ENCODE results near the gene FLYWCH1. TPM values are rescaled to one million over a fixed set of nuclear protein-coding genes. Genes with fewer than 3 reads are reported as not detected.

Gene FLYWCH1
- total and polyA plus RNA-seq, 2 donors: 11.4 to 38.0 TPM

- peak overlapping the region; percentile 96 for H3K27ac ChIP-seq (ENCODE audit: low read depth)
- H3K4me3 ChIP-seq (ENCODE audit: low read depth, low read length): peak overlapping the region; percentile 80
- under 1% methylated on average over 31 of the region's 31 CpGs for WGBS
- H3K4me1 ChIP-seq (ENCODE audit: insufficient read depth): no peaks in the 10 kb centered on the region
- no peaks in the 10 kb centered on the region for H3K36me3 ChIP-seq (ENCODE audit: insufficient read depth)
- no peak for DNase-seq (ENCODE audit: extremely low spot score)
Observed at GRCh38 chr16:2883458-2883908, 28.2 kb upstream of the FLYWCH1 start.

GRCh38 chr16:2884041-2884451 is 27.7 kb upstream of the FLYWCH1 start:
- Histone ChIP-seq H3K36me3 (ENCODE audit: insufficient read depth) (no peaks in the 10 kb centered on the region), H3K4me1 (ENCODE audit: insufficient read depth) (no peaks in the 10 kb centered on the region), H3K4me3 (ENCODE audit: low read depth, low read length) (peak overlapping the region; percentile 80), H3K27ac (ENCODE audit: low read depth) (no peak overlapping the region)
- WGBS: 59% methylated on average over 18 of the region's 18 CpGs
- DNase-seq (ENCODE audit: extremely low spot score): no peak

- DNase-seq (ENCODE audit: extremely low spot score): no peak
- Histone ChIP-seq H3K27ac (ENCODE audit: low read depth) (no peak overlapping the region), H3K36me3 (ENCODE audit: insufficient read depth) (peaks cover 2% of the 10 kb centered on the region), H3K4me1 (ENCODE audit: insufficient read depth) (no peaks in the 10 kb centered on the region), H3K4me3 (ENCODE audit: low read depth, low read length) (no peak overlapping the region)
- 87% methylated on average over 31 of the region's 31 CpGs for WGBS
Observed at GRCh38 chr16:2894231-2894630, 17.5 kb upstream of the FLYWCH1 start.

GRCh38 chr16:2895813-2896212 is 15.9 kb upstream of the FLYWCH1 start:
- Histone ChIP-seq H3K36me3 (ENCODE audit: insufficient read depth) (peaks cover 2% of the 10 kb centered on the region), H3K27ac (ENCODE audit: low read depth) (no peak overlapping the region), H3K4me1 (ENCODE audit: insufficient read depth) (no peaks in the 10 kb centered on the region), H3K4me3 (ENCODE audit: low read depth, low read length) (no peak overlapping the region)
- WGBS: 57% methylated on average over 4 of the region's 4 CpGs
- no peak for DNase-seq (ENCODE audit: extremely low spot score)

GRCh38 chr16:2896480-2897010 is 15.2 kb upstream of the FLYWCH1 start:
- whole genome bisulfite sequencing: 95% methylated on average over 19 of the region's 19 CpGs

GRCh38 chr16:2897110-2897509 is 14.6 kb upstream of the FLYWCH1 start:
- Histone ChIP-seq H3K4me1 (ENCODE audit: insufficient read depth) (no peaks in the 10 kb centered on the region), H3K27ac (ENCODE audit: low read depth) (no peak overlapping the region), H3K4me3 (ENCODE audit: low read depth, low read length) (no peak overlapping the region), H3K36me3 (ENCODE audit: insufficient read depth) (peaks cover 2% of the 10 kb centered on the region)
- 71% methylated on average over 7 of the region's 7 CpGs for WGBS
- no peak for DNase-seq (ENCODE audit: extremely low spot score)

More at GRCh38 chr16:2896480-2897010, 15.2 kb upstream of the FLYWCH1 start:
- no peaks in the 10 kb centered on the region for H3K4me1 ChIP-seq (ENCODE audit: insufficient read depth)
- no peak for DNase-seq (ENCODE audit: extremely low spot score)
- H3K27ac ChIP-seq (ENCODE audit: low read depth): no peak overlapping the region
- no peak overlapping the region for H3K4me3 ChIP-seq (ENCODE audit: low read depth, low read length)
- H3K36me3 ChIP-seq (ENCODE audit: insufficient read depth): peaks cover 2% of the 10 kb centered on the region

- Histone ChIP-seq H3K4me3 (ENCODE audit: low read depth, low read length) (no peak overlapping the region), H3K4me1 (ENCODE audit: insufficient read depth) (no peaks in the 10 kb centered on the region), H3K27ac (ENCODE audit: low read depth) (no peak overlapping the region), H3K36me3 (ENCODE audit: insufficient read depth) (peaks cover 2% of the 10 kb centered on the region)
- DNase-seq (ENCODE audit: extremely low spot score): no peak
- WGBS: 87% methylated on average over 10 of the region's 10 CpGs
Observed at GRCh38 chr16:2898831-2899563, 12.7 kb upstream of the FLYWCH1 start.

GRCh38 chr16:2899564-2900072 is 12.1 kb upstream of the FLYWCH1 start:
- no peaks in the 10 kb centered on the region for H3K4me1 ChIP-seq (ENCODE audit: insufficient read depth)
- peaks cover 2% of the 10 kb centered on the region for H3K36me3 ChIP-seq (ENCODE audit: insufficient read depth)
- WGBS: 91% methylated on average over 13 of the region's 13 CpGs

GRCh38 chr16:2900526-2901075 is 11.1 kb upstream of the FLYWCH1 start:
- Histone ChIP-seq H3K4me1 (ENCODE audit: insufficient read depth) (no peaks in the 10 kb centered on the region), H3K4me3 (ENCODE audit: low read depth, low read length) (no peak overlapping the region), H3K36me3 (ENCODE audit: insufficient read depth) (peaks cover 2% of the 10 kb centered on the region), H3K27ac (ENCODE audit: low read depth) (no peak overlapping the region)
- DNase-seq (ENCODE audit: extremely low spot score): no peak
- WGBS: 94% methylated on average over 15 of the region's 15 CpGs

More at GRCh38 chr16:2899564-2900072, 12.1 kb upstream of the FLYWCH1 start:
- Histone ChIP-seq H3K27ac (ENCODE audit: low read depth) (no peak overlapping the region), H3K4me3 (ENCODE audit: low read depth, low read length) (no peak overlapping the region)
- DNase-seq (ENCODE audit: extremely low spot score): no peak

- peaks cover 2% of the 10 kb centered on the region for H3K36me3 ChIP-seq (ENCODE audit: insufficient read depth)
- no peaks in the 10 kb centered on the region for H3K4me1 ChIP-seq (ENCODE audit: insufficient read depth)
- DNase-seq (ENCODE audit: extremely low spot score): no peak
- H3K4me3 ChIP-seq (ENCODE audit: low read depth, low read length): no peak overlapping the region
- H3K27ac ChIP-seq (ENCODE audit: low read depth): no peak overlapping the region
- 92% methylated on average over 9 of the region's 9 CpGs for WGBS
Observed at GRCh38 chr16:2902337-2903130, 9.2 kb upstream of the FLYWCH1 start.

GRCh38 chr16:2904100-2904921 is 7.4 kb upstream of the FLYWCH1 start:
- Histone ChIP-seq H3K4me3 (ENCODE audit: low read depth, low read length) (peak overlapping the region; percentile 62), H3K36me3 (ENCODE audit: insufficient read depth) (no peaks in the 10 kb centered on the region), H3K27ac (ENCODE audit: low read depth) (peak overlapping the region; percentile 88), H3K4me1 (ENCODE audit: insufficient read depth) (no peaks in the 10 kb centered on the region)
- no peak for DNase-seq (ENCODE audit: extremely low spot score)
- under 1% methylated on average over 62 of the region's 62 CpGs for WGBS

- 0% methylated on average over 32 of the region's 32 CpGs for WGBS
- no peaks in the 10 kb centered on the region for H3K4me1 ChIP-seq (ENCODE audit: insufficient read depth)
- no peak for DNase-seq (ENCODE audit: extremely low spot score)
Observed at GRCh38 chr16:2904922-2905240, 6.8 kb upstream of the FLYWCH1 start.

More at GRCh38 chr16:2904922-2905240, 6.8 kb upstream of the FLYWCH1 start:
- Histone ChIP-seq H3K4me3 (ENCODE audit: low read depth, low read length) (peak overlapping the region; percentile 62), H3K27ac (ENCODE audit: low read depth) (peak overlapping the region; percentile 88), H3K36me3 (ENCODE audit: insufficient read depth) (no peaks in the 10 kb centered on the region)
